K562 (cell line): Measurements from ENCODE around the gene TCFL5. TPM values are rescaled to one million over a fixed set of nuclear protein-coding genes. Genes with fewer than 3 reads are reported as not detected.

Experiments used
- ATAC-seq: fragments of 200-7000 bp; cut with Tn5 transposase; 3 replicates; pipeline ENCODE4 v1.9.1; 2020; ENCODE audit warnings: moderate library complexity
- BruUV-seq: library from RNA; stranded (reverse); fragments of 400-500 nt; replicated peaks from 2 replicates; lab custom pipeline; 2021; lab: Mats Ljungman, UMichigan
- CTCF ChIA-PET: fragments of 300-600 bp; formaldehyde crosslinking; extraction: SDS; loops from one replicate; lab custom pipeline; 2021; ENCODE audit warnings: low intra/inter-chr PET ratio; lab: Yijun Ruan, JAX
- POLR2A ChIA-PET: fragments of 300-600, 350-650 bp; sonication (Branson Sonifier 250); formaldehyde crosslinking; extraction: SDS; loops from one replicate; lab custom pipeline; 2021; ENCODE audit warnings: antibody characterized with exemption, inconsistent platforms; lab: Yijun Ruan, JAX
- DNase-seq, 4 experiments: peaks; one replicate each; pipeline versions ENCODE4 v3.0.0 to v3.0.0-alpha.2; 2011 to 2018; ENCODE audit warnings: low spot score in 3 of 4, mixed read lengths in 3 of 4; ENCODE audit errors: extremely low read depth in 1 of 4
- FAIRE-seq: peaks from 2 replicates; lab custom pipeline; 2011; peaks lifted over from hg19 to GRCh38; lab: Jason Lieb, UNC
- H2AFZ ChIP-seq: 2 replicates; pipeline ENCODE4 v1.6.0; 2011; ENCODE audit warnings: low read depth, low read length, control low read depth, inconsistent platforms
- H3K27ac ChIP-seq: fragments of 200-600 bp; 3 replicates; pipeline ENCODE4 v1.8.0; 2011; ENCODE audit warnings: low read depth, mild to moderate bottlenecking, control low read depth, inconsistent platforms, low read length, moderate library complexity, mixed read lengths; ENCODE audit errors: extremely low read depth
- H3K27me3 ChIP-seq, 2 experiments: fragments of 300-600 bp in 1 of 2; 2 replicates in 1 of 2; 3 replicates in 1 of 2; pipeline versions ENCODE4 v1.6.0 to v1.8.0; 2011; ENCODE audit warnings: inconsistent platforms in 2 of 2, low read length in 2 of 2, mild to moderate bottlenecking in 1 of 2, mixed read lengths in 1 of 2, moderate library complexity in 1 of 2; ENCODE audit not compliant: control insufficient read depth in 2 of 2, insufficient read depth in 2 of 2
- H3K36me3 ChIP-seq: fragments of 300-600 bp; 3 replicates; pipeline ENCODE4 v1.8.0; 2011; ENCODE audit warnings: mild to moderate bottlenecking, low read length, inconsistent platforms; ENCODE audit not compliant: control insufficient read depth, insufficient read depth
- H3K4me1 ChIP-seq, 2 experiments: fragments of 200-600 bp in 1 of 2; replicated peaks in 1 of 2; 2 replicates in 1 of 2; 3 replicates in 1 of 2; pipeline versions ENCODE4 v1.5.1 to v1.8.0; 2011; ENCODE audit warnings: inconsistent platforms in 2 of 2, low read length in 2 of 2, mild to moderate bottlenecking in 1 of 2, mixed read lengths in 1 of 2, moderate library complexity in 1 of 2; ENCODE audit not compliant: control insufficient read depth in 2 of 2, insufficient read depth in 2 of 2
- H3K4me2 ChIP-seq: 2 replicates; pipeline ENCODE4 v1.6.1; 2011; ENCODE audit warnings: low read length, control low read depth, inconsistent platforms, mixed read lengths; ENCODE audit not compliant: insufficient read depth
- H3K4me3 ChIP-seq: fragments of 200-600 bp; sonication (generic), shearing (Covaris generic); 2 replicates; pipeline ENCODE4 v1.5.1; 2016; ENCODE audit warnings: control low read depth, inconsistent platforms
- H3K79me2 ChIP-seq: fragments of 200-600 bp; 3 replicates; pipeline ENCODE4 v1.8.0; 2011; ENCODE audit warnings: low read length, inconsistent platforms; ENCODE audit not compliant: control insufficient read depth, insufficient read depth
- H3K9ac ChIP-seq, 2 experiments: 2 replicates each; pipeline versions ENCODE4 v1.6.0 to v1.6.1; 2011; ENCODE audit warnings: low read depth in 2 of 2, low read length in 2 of 2, control low read depth in 1 of 2, inconsistent platforms in 1 of 2, mild to moderate bottlenecking in 1 of 2, mixed read lengths in 1 of 2; ENCODE audit not compliant: insufficient read depth in 1 of 2
- H3K9me1 ChIP-seq: one replicate; pipeline ENCODE4 v1.6.0; 2011; ENCODE audit warnings: inconsistent platforms, mild to moderate bottlenecking, low read length, moderate library complexity; ENCODE audit not compliant: control insufficient read depth, insufficient read depth
- H3K9me3 ChIP-seq: replicated peaks from 2 replicates; pipeline ENCODE4 v1.5.1; 2011; ENCODE audit warnings: low read depth, low read length, inconsistent platforms; ENCODE audit not compliant: control insufficient read depth, insufficient read depth
- H4K20me1 ChIP-seq: replicated peaks from 2 replicates; pipeline ENCODE4 v1.6.1; 2011; ENCODE audit warnings: low read length, inconsistent platforms, mixed read lengths; ENCODE audit not compliant: control insufficient read depth, insufficient read depth
- POLR2G ChIP-seq: fragments of 200-400 bp; formaldehyde crosslinking; IDR thresholded peaks from 2 replicates; pipeline ENCODE4 v1.6.1; 2017; ENCODE audit warnings: low read depth, mild to moderate bottlenecking, antibody characterized with exemption, low read length, moderate library complexity
- ZBTB2 ChIP-seq: fragments of 450-650 bp; IDR thresholded peaks from 2 replicates; pipeline ENCODE4 v1.6.1; 2016; ENCODE audit warnings: antibody characterized with exemption
- WGBS: fragments of 100-300 bp; shearing (Covaris generic); methylation state at CpG from one replicate; pipeline ENCODE4 v1.1.6; 2016; ENCODE audit warnings: low coverage, mixed read lengths; ENCODE audit not compliant: insufficient coverage; ENCODE audit errors: missing lambda C conversion rate; 5-methylcytosine and 5-hydroxymethylcytosine counted together
- in situ Hi-C: fragments of 300-500 bp; cut with MboI; formaldehyde crosslinking; loops from 4 replicates; pipeline ENCODE4 v1.15.0; 2018; ENCODE audit warnings: inconsistent platforms, mixed read lengths
- intact Hi-C: fragments of 100-400 bp; cut with micrococcal nuclease; formaldehyde crosslinking; loops from 2 replicates; pipeline ENCODE4 v1.14.2; 2022
- polyA plus RNA-seq, 8 experiments: library from polyadenylated mRNA; depleted of rRNA in 4 of 8; stranded (reverse) in 5 of 8; unstranded in 3 of 8; fragments of >200 nt; fragmentation: Nextera tagmentation in 2 of 8; fragmentation: Illumina TruSeq in 1 of 8; extraction: Ambion mirVana in 2 of 8; extraction: Trizol in 1 of 8; gene quantifications; 2 replicates each; pipeline versions ENCODE4 v1.2.1 to v1.2.3, GENCODE V29; 2011 to 2014; ENCODE audit warnings: inconsistent platforms in 1 of 8, missing spikeins in 1 of 8
- total RNA-seq, 7 experiments: library from RNA; depleted of rRNA in 6 of 7; stranded (reverse); fragments of >200 nt in 6 of 7; fragmentation: Illumina TruSeq in 2 of 7; extraction: Trizol in 2 of 7; gene quantifications; 2 replicates each; pipeline versions ENCODE4 v1.2.1 to v1.2.3, GENCODE V29; 2011 to 2021; ENCODE audit warnings: low replicate concordance in 1 of 7

Gene TCFL5
- total and polyA plus RNA-seq, 9 of the 15 experiments (the other 6 are each of a cell fraction or from before 2014, with no cell fraction given), result 1.00 to 12.6 (median 9.1) TPM

GRCh38 chr20:62887860-62888239 is 26.2 kb upstream of the TCFL5 start:
- Histone ChIP-seq H3K9me1 (peaks cover 4% of the 10 kb centered on the region), H3K4me2 (no peak overlapping the region), H3K27me3 (no peaks in the 10 kb centered on the region), H3K9me3 (no peaks in the 10 kb centered on the region), H3K9ac (peak overlapping the region in 1 of 2 experiments; percentile 36; a peak in 2 of 4 replicates), H4K20me1 (no peaks in the 10 kb centered on the region), H3K4me3 (no peak overlapping the region), H3K27ac (no peak overlapping the region), H2AFZ (no peak overlapping the region), H3K79me2 (no peaks in the 10 kb centered on the region), H3K36me3 (peaks cover 71% of the 10 kb centered on the region), H3K4me1 (peaks cover 0 to 14% of the 10 kb centered on the region in 2 experiments; a peak in 2 of 5 replicates)
- intact Hi-C loops, result no loop called here
- POLR2A ChIA-PET, result interaction anchor here (0.7 to 3.1 kb wide), 4 partner anchors 10 to 74 kb away, joined by 3 to 16 read pairs (median 4); no protein-coding TSS in a partner anchor
- no peak for TF ChIP-seq ZBTB2
- peak; percentile 36 for TF ChIP-seq POLR2G
- FAIRE-seq (no peak), DNase-seq (no peak), ATAC-seq (no peak)
- 78% methylated on average over 6 of the region's 7 CpGs for WGBS
- CTCF ChIA-PET, result no interaction called here
- BruUV-seq, result no TSS peak
- in situ Hi-C loops, result no loop called here
